ENCODE measurements around the gene CACHD1.

CACHD1 gene

DNA sequence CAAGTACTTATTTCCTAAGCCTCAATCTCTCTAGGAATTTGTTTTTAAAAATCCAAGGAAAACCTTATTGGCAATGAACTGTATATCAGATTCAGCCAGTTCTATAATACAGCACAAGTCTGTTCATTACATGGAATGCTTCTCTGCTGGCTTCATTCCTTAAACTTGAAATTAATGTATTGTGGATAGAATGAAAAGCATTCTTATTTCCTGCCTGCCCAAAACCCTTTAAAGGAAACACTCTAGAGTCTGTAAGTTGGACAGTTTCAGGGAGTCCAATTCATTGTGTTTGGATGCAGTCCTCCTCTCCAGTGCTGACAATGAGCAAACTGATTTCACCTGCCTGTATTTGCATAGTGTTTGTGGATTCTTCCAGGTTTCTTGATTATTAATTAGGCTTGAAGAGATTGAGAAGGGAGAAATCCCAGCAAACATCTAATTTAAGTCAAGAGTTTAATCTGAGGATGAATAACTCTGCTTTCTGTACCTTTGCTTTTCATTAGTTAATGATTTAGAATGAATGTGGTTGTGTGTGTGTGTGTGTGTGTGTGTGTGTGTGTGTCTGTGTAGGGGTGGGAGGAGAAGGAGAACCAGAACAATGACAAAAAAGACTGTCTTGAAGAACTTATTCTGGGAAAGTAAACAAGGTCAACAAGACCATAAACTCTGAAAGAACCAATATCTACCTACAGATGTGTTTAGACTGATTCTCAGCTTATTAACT is 61.2 kb downstream of the CACHD1 start:
- TF ChIP-seq, protein P1, sequence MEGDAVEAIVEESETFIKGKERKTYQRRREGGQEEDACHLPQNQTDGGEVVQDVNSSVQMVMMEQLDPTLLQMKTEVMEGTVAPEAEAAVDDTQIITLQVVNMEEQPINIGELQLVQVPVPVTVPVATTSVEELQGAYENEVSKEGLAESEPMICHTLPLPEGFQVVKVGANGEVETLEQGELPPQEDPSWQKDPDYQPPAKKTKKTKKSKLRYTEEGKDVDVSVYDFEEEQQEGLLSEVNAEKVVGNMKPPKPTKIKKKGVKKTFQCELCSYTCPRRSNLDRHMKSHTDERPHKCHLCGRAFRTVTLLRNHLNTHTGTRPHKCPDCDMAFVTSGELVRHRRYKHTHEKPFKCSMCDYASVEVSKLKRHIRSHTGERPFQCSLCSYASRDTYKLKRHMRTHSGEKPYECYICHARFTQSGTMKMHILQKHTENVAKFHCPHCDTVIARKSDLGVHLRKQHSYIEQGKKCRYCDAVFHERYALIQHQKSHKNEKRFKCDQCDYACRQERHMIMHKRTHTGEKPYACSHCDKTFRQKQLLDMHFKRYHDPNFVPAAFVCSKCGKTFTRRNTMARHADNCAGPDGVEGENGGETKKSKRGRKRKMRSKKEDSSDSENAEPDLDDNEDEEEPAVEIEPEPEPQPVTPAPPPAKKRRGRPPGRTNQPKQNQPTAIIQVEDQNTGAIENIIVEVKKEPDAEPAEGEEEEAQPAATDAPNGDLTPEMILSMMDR (IDR thresholded peaks at IDR 0.05; ENCODE audit: low read depth, low read length): no peak
- DNase-seq (ENCODE audit: extremely low read depth, low read depth): no peak

DNA sequence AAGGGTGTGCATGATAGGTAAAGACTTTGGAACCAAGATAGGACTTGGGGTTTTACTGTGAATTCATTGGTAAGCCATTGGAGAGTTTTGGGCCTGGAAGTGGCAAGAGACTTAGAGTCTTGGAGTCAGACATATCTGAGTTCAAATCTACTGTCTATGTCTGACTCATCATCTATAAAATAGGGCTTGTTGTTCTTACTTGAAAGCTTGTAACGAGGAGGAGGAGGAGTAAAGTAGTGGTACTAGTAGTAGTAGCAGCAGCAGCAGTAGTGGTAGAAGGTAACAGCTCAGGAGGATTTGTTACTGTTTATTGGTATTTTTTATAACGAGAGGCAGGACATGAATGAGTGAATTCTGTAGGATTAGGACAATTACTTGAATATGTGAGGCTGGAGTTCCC is 62.7 kb downstream of the CACHD1 start:
- TF ChIP-seq, protein P1 (IDR thresholded peaks at IDR 0.05; ENCODE audit: low read depth, low read length): no peak
- DNase-seq (ENCODE audit: extremely low read depth, low read depth): no peak

DNA sequence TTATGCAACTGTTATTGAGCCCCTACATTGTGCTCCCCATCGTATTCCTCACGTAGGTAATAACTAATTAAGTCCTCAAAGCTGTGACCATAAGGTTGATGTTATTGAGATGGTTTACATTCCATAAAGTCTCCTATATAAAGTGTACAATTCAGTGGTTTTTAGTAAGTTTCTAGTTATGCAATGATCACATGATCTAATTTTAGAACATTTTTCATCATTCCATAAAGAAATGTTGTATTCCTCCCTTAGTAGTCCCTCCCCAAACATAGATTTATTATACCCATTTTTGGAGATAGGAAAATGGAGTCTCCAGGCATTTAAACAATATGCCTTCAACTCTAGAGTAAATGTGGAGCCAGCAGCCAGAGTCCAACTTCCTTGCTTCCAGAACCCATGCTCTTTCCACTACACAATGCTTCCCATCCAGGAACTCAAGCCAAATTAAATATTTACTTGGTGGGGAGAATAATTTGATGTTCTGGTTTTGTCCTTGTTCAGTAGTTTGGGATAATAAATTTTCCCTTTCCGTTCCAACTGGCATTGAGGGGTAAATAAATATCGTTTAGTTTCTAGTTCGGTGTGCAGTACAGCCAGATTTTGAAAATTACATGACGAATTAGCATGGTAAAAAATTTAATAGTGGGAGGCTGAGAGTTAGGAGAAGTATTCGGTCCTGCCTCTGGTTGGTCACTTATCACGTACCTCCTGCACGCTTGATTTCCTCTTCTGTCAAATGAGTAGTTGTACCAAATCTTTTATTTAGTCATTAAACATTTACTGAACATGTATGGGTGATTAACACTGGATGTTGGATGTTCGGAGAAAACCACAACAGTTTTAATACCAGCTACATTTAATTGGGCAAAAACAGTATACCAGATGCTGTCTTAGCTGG is 66.3 kb downstream of the CACHD1 start:
- no peak for DNase-seq (ENCODE audit: extremely low read depth, low read depth)
- TF ChIP-seq, protein P1 (IDR thresholded peaks at IDR 0.05; ENCODE audit: low read depth, low read length): no peak

DNA sequence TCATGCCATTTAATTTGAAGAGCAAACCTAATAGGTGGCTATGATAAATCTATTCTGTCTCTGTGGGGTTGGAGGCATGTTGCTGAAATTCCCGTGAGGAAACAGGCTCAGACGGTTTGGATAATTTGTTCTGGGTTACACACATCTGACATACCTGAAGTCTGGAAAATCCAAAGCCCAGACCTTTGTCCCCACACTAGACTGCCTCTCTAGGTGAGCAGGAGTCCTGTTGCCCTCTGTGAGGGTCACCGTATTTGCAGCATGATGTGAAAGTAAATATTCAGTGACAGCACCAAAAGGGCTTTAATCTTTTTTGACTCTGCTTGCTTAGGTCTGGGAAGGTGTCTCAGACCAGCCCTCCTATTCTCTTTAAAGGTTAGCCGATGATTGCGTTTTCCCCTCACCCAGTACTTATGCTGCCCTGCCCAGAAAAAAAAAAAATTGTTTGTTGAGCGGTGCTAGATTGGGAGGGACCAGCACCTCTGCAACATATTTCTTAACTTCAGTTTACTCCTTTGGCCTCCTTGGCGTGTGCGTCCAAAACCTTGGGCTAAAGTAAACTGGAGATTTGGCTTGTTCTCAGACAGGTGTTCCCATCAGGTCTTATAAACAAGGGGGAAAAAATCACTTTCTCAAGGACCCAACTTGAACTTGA is 67.0 kb downstream of the CACHD1 start:
- TF ChIP-seq, protein P1 (IDR thresholded peaks at IDR 0.05; ENCODE audit: low read depth, low read length): no peak
- DNase-seq (ENCODE audit: extremely low read depth, low read depth): no peak

DNA sequence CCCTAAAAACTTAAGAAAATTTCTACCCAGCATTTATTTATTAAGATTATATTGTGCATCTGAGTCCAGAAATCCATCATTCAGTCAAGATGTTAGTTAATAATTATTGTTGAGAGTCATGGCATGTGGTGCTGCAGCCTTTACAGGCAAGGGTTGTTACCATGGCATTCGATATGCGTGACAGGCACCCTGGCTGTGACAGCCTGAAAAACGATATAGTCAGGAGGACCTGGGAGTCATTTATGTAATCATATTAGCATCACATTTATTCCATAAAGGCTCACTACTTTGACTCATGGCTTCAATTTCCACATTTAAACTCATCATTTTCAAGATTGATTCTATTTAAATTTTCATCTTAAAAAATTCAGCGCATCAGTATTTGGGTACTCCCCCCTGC is 68.0 kb downstream of the CACHD1 start:
- DNase-seq (ENCODE audit: extremely low read depth, low read depth): no peak
- TF ChIP-seq, protein P1 (IDR thresholded peaks at IDR 0.05; ENCODE audit: low read depth, low read length): no peak

DNA sequence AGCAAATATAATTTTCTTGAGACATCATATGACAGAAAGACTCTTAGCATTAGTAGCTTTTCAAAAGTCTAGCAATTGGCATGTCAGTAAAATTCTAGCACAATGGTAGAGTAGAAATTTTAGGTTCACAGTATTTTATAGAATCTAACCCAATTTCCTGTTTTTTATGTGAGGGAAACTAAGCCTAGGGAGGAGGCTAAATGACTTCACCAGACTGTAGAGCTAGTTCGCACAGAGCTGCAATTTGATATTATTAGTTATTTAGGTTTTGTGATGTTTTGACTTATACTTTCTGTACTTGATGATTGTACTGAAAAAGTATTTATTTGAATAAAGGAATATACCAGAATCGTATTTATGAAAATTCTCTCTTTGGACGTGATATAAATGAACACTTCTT is 68.5 kb downstream of the CACHD1 start:
- TF ChIP-seq, protein P1 (IDR thresholded peaks at IDR 0.05; ENCODE audit: low read depth, low read length): no peak
- DNase-seq (ENCODE audit: extremely low read depth, low read depth): no peak

All from AG09319 (cell line).